ENCODE results near the gene SLC12A4. TPM values are rescaled to one million over a fixed set of nuclear protein-coding genes. Genes with fewer than 3 reads are reported as not detected.

SLC12A4 gene
- total RNA-seq, 6 experiments from 2014 or later = 17.2 to 40.0 (median 21.9) TPM

DNA sequence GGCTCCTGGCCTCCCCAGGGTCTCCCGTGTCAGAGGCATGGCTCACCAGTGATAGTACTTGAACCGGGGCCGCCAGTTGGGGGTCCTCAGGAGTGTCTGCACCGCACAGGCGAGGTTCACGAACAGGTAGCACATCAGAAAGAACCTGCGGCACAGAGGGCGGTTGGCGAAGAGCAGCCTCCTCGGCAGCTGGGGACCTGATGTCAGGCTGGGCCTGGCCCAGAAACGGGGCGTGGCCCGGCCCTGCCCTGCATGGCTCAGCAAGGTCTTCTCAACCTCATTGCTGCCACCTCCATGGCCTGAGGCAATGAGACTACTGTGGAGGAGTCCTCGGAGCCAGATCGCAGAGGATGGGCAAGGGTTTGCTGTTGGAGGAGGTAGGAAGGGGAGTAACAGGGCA lies 20.4 kb downstream of the SLC12A4 start:
- Histone ChIP-seq H3K4me1 (peaks cover 0 to 9% (median 6%) of the 10 kb centered on the region in 4 donors), H3K36me3 (peaks cover 0 to 43% (median 18%) of the 10 kb centered on the region in 4 donors), H3K27ac (no peak overlapping the region), H3K4me3 (no peak overlapping the region), H3K27me3 (no peaks in the 10 kb centered on the region), H3K9me3 (no peaks in the 10 kb centered on the region)
- 90% methylated on average over 12 of the region's 15 CpGs for WGBS (ENCODE audit: insufficient coverage, low coverage, low lambda C conversion rate, missing lambda C conversion rate)
- intact Hi-C loops (cut with DNase I) = no loop called here
- TF ChIP-seq CTCF (IDR thresholded peaks at IDR 0.05) = no peak
- TF ChIP-seq POLR2A (IDR thresholded peaks at IDR 0.05) = no peak
- ATAC-seq (no peak), DNase-seq (no peak)

- peaks cover 0 to 17% (median 10%) of the 10 kb centered on the region in 4 donors for H3K4me1 ChIP-seq
- TF ChIP-seq POLR2A (IDR thresholded peaks at IDR 0.05) (no peak), CTCF (IDR thresholded peaks at IDR 0.05) (no peak)
- H3K36me3 ChIP-seq = peaks cover 0 to 41% (median 18%) of the 10 kb centered on the region in 4 donors
- no CpG with 5 or more reads among the region's 28 CpGs for WGBS (ENCODE audit: insufficient coverage, low coverage, low lambda C conversion rate, missing lambda C conversion rate)
- intact Hi-C loops (cut with DNase I) = no loop called here
- ATAC-seq (no peak), DNase-seq (no peak)
- H3K4me3 ChIP-seq = no peak overlapping the region
- no peak overlapping the region for H3K27ac ChIP-seq
- no peaks in the 10 kb centered on the region for H3K9me3 ChIP-seq
- H3K27me3 ChIP-seq = no peaks in the 10 kb centered on the region
Measured at GRCh38 chr16:67946966-67947558, 21.4 kb downstream of the SLC12A4 start.

DNA sequence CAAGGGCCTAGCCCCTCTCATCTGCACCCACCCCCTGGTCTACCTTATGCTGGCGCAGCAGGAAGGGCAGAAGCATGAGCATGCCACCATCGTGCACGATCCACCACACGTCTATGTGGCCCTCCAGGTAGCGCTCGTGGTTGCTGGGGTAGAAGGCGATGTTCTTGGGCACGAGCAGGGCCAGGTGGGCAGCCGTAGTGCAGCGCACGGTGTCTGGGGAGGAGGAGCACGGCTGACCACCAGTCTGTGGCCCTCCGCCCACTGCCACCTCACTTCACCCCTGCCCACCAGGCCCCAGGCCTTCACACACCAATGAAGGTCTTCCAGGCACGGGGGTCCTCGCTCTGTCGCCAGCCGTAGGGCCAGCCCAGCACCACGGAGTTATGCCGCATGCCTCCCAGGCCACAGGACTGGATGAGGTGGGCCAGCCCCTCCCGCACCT lies 22.3 kb downstream of the SLC12A4 start:
- peaks cover 0 to 24% (median 14%) of the 10 kb centered on the region in 4 donors for H3K4me1 ChIP-seq
- peaks cover 0 to 36% (median 14%) of the 10 kb centered on the region in 4 donors for H3K36me3 ChIP-seq
- intact Hi-C loops (cut with DNase I) = no loop called here
- TF ChIP-seq POLR2A (IDR thresholded peaks at IDR 0.05) (no peak), CTCF (IDR thresholded peaks at IDR 0.05) (no peak)
- H3K9me3 ChIP-seq = no peaks in the 10 kb centered on the region
- 100% methylated on average over 5 of the region's 20 CpGs for WGBS (ENCODE audit: insufficient coverage, low coverage, low lambda C conversion rate, missing lambda C conversion rate)
- no peaks in the 10 kb centered on the region for H3K27me3 ChIP-seq
- H3K4me3 ChIP-seq = no peak overlapping the region
- ATAC-seq = no peak
- H3K27ac ChIP-seq = no peak overlapping the region
- DNase-seq = no peak

DNA sequence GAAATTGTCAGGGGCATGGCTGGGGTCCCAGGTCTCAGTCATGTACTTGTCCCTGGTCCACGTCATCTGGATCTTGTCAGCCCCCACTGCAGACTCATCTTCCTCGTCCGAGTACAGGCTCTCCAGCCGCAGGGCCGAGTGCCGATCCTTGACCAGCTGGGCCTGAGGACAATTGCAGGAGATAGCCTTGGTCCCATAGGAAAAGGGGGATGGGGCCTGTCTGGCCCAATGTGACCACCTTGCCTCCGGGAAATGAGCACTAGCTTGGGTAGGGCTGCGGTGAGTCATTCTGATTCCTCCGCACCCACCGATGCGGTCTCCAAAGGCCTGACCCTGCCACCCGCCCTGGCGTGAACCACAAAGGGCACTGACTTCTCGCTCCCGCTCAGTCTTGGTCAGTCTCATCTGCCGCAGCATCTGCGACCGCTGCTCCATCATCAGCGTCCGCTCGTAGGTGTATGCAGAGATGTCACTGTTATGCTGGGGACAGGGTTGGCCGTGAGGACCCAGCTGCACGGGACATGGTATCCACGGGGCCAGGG lies 23.0 kb downstream of the SLC12A4 start:
- TF ChIP-seq CTCF (IDR thresholded peaks at IDR 0.05) = no peak
- WGBS (ENCODE audit: insufficient coverage, low coverage, low lambda C conversion rate, missing lambda C conversion rate) = no CpG with 5 or more reads among the region's 24 CpGs
- intact Hi-C loops (cut with DNase I) = no loop called here
- ATAC-seq = no peak
- Histone ChIP-seq H3K9me3 (no peaks in the 10 kb centered on the region), H3K4me1 (peaks cover 0 to 28% (median 14%) of the 10 kb centered on the region in 4 donors), H3K27me3 (no peaks in the 10 kb centered on the region), H3K36me3 (peaks cover 0 to 35% (median 11%) of the 10 kb centered on the region in 4 donors), H3K27ac (no peak overlapping the region), H3K4me3 (no peak overlapping the region)
- DNase-seq = peak in 1 of 3 donors; percentile 21

All from right lobe of liver (tissue), 6 donors.